Heart left ventricle (tissue), 16 donors: ENCODE results near the gene RPL12. TPM values are rescaled to one million over a fixed set of nuclear protein-coding genes. Genes with fewer than 3 reads are reported as not detected.

Experiments
- ATAC-seq, 4 donors: fragments of 200-7000 bp; cut with Tn5 transposase; one replicate each; pipeline ENCODE4 v1.9.1; 2020 to 2022; ENCODE audit warnings: moderate library complexity in 4 of 4, mild to moderate bottlenecking in 3 of 4, moderate number of reproducible peaks in 1 of 4
- DNase-seq, 5 donors: peaks; one replicate each; pipeline ENCODE4 v3.0.0-alpha.2; 2020
- H3K27ac ChIP-seq, 12 donors: fragments of 200-600 bp; sonication (generic) in 4 of 12; one replicate each; pipeline versions ENCODE4 v1.5.0 to v1.8.0; 2016 to 2022; ENCODE audit warnings: mild to moderate bottlenecking in 2 of 12
- H3K27me3 ChIP-seq, 9 donors: fragments of 200-600 bp; sonication (generic) in 2 of 9; one replicate each; pipeline versions ENCODE4 v1.5.1 to v1.8.0; 2016 to 2022; ENCODE audit warnings: mild to moderate bottlenecking in 3 of 9
- H3K36me3 ChIP-seq, 9 donors: fragments of 200-600 bp; sonication (generic) in 2 of 9; one replicate each; pipeline versions ENCODE4 v1.5.0 to v1.8.0; 2018 to 2022; ENCODE audit warnings: mild to moderate bottlenecking in 2 of 9
- H3K4me1 ChIP-seq, 12 donors: fragments of 200-600 bp; sonication (generic) in 4 of 12; one replicate each; pipeline versions ENCODE4 v1.5.0 to v1.8.0; 2016 to 2022; ENCODE audit warnings: mild to moderate bottlenecking in 3 of 12
- H3K4me3 ChIP-seq, 12 donors: fragments of 200-600 bp; sonication (generic) in 4 of 12; one replicate each; pipeline versions ENCODE4 v1.5.0 to v1.8.0; 2017 to 2022; ENCODE audit warnings: mild to moderate bottlenecking in 9 of 12, moderate library complexity in 4 of 12
- H3K9me3 ChIP-seq, 12 donors: fragments of 200-600 bp; sonication (generic) in 4 of 12; one replicate each; pipeline versions ENCODE4 v1.5.0 to v1.8.0; 2016 to 2022; ENCODE audit warnings: mild to moderate bottlenecking in 1 of 12
- POLR2A ChIP-seq, 2 donors: fragments of 450-650 bp; IDR thresholded peaks; one replicate each; pipeline ENCODE4 v1.6.1; 2017; ENCODE audit warnings: antibody characterized with exemption in 2 of 2, mild to moderate bottlenecking in 2 of 2, moderate library complexity in 2 of 2
- WGBS, 4 donors: extraction: QIAGEN DNeasy Blood & Tissue Kit in 2 of 4; methylation state at CpG; one replicate each; pipeline versions ENCODE4 v1.1.5 to v1.1.7; 2013 to 2018; 5-methylcytosine and 5-hydroxymethylcytosine counted together
- intact Hi-C, 10 donors: fragments of 100-400 bp; cut with DNase I; formaldehyde crosslinking; loops; one replicate each; pipeline versions ENCODE4 v1.11.1 to v1.14.2; 2022
- polyA plus RNA-seq, 2 donors: library from polyadenylated mRNA; stranded (reverse); fragments of 200-250 nt; gene quantifications; one replicate each; pipeline ENCODE4 v1.2.3, GENCODE V29; 2013
- total RNA-seq, 9 donors: library from RNA; depleted of rRNA in 2 of 9; stranded (reverse); fragments of >200 nt in 2 of 9; fragmentation: NEBNext Ultra II Directional in 3 of 9; extraction: Animal tissue kit (Norgen Biotek cat#: 25700) in 3 of 9; gene quantifications; one replicate each; pipeline versions ENCODE4 v1.1.0 to v1.2.4, GENCODE V29; 2016 to 2023
- TF ChIP-seq, protein P1 (sequence below), 12 donors: fragments of 200-600 bp; sonication (generic) in 4 of 12; IDR thresholded peaks; one replicate each; pipeline versions ENCODE4 v1.5.0 to v1.8.0; 2018 to 2022; ENCODE audit warnings: antibody characterized with exemption in 12 of 12, mild to moderate bottlenecking in 5 of 12
- donor health status: ischemic (EF 13 %, LVEDD 7.1; RV severe dilation, severe dysfunction).
- donor health status: healthy with polysubstance abuse.
- donor health status: DM: no; HTN: yes; CAD: no.
- donor health status: DM: no; HTN: no; CAD: no.
- donor health status: ischemic (EF 25% LVEDD 6.9; RV normal size, moderate dysfunction).
- donor health status: ischemic (EF 25% LVEDD 5.7; RV mildly dilated, moderate dysfunction).
- donor health status: healthy.
- donor health status: DM: yes; HTN: yes; CAD: no.
- donor health status: ischemic (EF 35%, LVEDD 5.7; RV mildly dilated, moderate dysfunction).
- donor health status: nonischemic (EF 11% LVEDD 7.7; RV severe dilation, severe dysfunction).
- donor health status: DM: yes; HTN: yes; CAD: no.
- donor health status: PGD.
- donor health status: ischemic (EF 29% LVEDD 5.4; RV normal size, mild dysfunction).
- donor health status: nonischemic (EF 23%, LVEDD 6.1; RV moderate dilation, normal function).

The RPL12 gene
- total and polyA plus RNA-seq, 11 donors, result 408 to 1,523 (median 665) TPM

DNA sequence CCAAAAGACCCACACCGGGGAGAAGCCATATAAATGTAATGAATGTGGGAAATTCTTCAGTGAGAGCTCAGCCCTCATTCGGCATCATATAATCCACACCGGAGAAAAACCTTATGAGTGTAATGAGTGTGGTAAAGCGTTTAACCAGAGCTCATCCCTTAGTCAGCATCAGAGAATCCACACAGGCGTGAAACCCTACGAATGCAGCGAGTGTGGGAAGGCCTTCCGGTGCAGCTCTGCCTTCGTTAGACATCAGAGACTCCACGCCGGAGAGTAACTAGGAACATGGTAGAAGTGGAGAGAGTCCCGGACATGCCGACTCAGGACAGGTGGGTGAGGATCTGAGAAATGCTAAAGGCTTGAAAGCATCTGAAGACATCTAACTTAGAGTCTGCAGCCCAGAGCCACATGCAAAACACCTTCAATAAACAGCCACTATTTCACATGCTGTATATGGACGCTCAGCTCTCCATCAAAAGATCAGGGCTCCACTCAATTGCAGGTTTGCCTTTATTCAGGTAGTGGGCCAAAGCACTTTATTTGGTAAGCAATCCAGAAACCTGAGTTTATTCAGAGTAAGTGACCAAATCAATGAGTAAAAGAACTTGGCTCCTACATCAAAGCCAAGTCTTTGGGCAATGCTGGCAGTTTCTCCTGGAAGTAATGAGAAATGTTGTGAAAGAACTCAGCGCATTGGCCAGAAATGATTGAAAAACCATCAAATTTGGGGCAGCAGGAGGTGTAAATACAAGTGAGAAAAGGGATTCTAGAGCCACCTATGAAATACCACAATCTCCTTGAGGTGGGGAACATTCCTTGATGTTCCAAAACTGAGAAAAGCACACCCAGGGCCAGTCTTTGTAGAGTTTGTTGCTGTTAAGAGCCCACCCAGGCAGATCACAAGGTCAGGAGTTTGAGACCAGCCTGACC, 6.0 kb downstream of the RPL12 start:
- TF ChIP-seq POLR2A (IDR thresholded peaks at IDR 0.05), result no peak
- TF ChIP-seq, protein P1, sequence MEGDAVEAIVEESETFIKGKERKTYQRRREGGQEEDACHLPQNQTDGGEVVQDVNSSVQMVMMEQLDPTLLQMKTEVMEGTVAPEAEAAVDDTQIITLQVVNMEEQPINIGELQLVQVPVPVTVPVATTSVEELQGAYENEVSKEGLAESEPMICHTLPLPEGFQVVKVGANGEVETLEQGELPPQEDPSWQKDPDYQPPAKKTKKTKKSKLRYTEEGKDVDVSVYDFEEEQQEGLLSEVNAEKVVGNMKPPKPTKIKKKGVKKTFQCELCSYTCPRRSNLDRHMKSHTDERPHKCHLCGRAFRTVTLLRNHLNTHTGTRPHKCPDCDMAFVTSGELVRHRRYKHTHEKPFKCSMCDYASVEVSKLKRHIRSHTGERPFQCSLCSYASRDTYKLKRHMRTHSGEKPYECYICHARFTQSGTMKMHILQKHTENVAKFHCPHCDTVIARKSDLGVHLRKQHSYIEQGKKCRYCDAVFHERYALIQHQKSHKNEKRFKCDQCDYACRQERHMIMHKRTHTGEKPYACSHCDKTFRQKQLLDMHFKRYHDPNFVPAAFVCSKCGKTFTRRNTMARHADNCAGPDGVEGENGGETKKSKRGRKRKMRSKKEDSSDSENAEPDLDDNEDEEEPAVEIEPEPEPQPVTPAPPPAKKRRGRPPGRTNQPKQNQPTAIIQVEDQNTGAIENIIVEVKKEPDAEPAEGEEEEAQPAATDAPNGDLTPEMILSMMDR (IDR thresholded peaks at IDR 0.05), result no peak
- Histone ChIP-seq H3K4me1 (peaks cover 0 to 20% (median 15%) of the 10 kb centered on the region in 12 donors), H3K27ac (no peak overlapping the region), H3K36me3 (peaks cover 0 to 98% (median 92%) of the 10 kb centered on the region in 9 donors), H3K27me3 (no peaks in the 10 kb centered on the region), H3K9me3 (peaks cover 0 to 8% (median 0%) of the 10 kb centered on the region in 12 donors), H3K4me3 (no peak overlapping the region)
- 95 to 96% (median 96%) methylated on average over 12 to 15 of the region's 15 CpGs for WGBS, 4 donors
- ATAC-seq, result no peak
- no peak for DNase-seq
- intact Hi-C loops, result no loop called here

DNA sequence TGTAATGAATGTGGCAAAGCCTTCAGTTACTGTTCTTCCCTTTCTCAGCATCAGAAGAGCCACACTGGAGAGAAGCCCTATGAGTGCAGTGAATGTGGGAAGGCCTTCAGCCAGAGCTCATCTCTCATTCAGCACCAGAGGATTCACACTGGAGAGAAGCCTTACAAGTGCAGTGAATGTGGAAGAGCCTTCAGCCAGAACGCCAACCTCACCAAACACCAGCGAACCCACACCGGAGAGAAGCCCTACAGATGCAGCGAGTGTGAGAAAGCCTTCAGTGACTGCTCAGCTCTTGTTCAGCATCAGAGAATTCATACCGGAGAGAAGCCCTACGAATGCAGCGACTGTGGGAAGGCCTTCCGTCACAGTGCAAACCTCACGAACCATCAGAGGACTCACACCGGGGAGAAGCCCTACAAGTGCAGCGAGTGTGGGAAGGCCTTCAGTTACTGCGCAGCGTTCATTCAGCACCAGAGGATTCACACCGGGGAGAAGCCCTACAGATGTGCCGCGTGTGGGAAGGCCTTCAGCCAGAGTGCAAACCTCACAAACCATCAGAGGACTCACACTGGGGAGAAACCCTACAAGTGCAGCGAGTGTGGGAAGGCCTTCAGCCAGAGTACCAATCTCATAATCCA, 6.8 kb downstream of the RPL12 start:
- DNase-seq (no peak), ATAC-seq (no peak)
- intact Hi-C loops, result no loop called here
- WGBS, 4 donors, result 87 to 99% (median 92%) methylated on average over 17 of the region's 17 CpGs
- Histone ChIP-seq H3K9me3 (peaks cover 0 to 8% (median 0%) of the 10 kb centered on the region in 12 donors), H3K4me3 (no peak overlapping the region), H3K4me1 (peaks cover 0 to 12% (median 7%) of the 10 kb centered on the region in 12 donors), H3K36me3 (peaks cover 0 to 99% (median 98%) of the 10 kb centered on the region in 9 donors), H3K27me3 (no peaks in the 10 kb centered on the region), H3K27ac (peak overlapping the region in 1 of 12 donors; percentile 40)
- TF ChIP-seq POLR2A (IDR thresholded peaks at IDR 0.05), result no peak
- TF ChIP-seq, protein P1 (IDR thresholded peaks at IDR 0.05), result no peak

DNA sequence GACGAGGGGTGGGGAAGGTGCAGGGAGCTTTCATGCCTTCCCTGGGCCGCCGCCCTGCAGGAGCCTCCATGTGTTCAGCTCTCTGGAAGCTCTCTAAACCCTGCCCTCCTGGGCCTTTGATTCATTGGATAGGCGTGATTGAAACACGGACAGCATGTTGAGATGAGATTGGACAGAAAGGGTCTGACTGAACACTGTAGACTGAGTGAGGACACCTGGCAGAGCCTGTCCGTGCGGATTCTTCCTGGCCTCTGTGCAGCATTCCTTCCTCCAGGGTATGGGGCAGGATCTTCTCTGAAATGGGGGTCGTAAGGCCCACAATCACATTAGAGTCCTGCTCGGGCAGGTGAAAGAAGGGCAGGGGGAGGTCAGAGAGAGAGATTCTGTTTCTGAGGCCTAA, 12.8 kb downstream of the RPL12 start:
- no peak for ATAC-seq
- Histone ChIP-seq H3K36me3 (peaks cover 16 to 100% (median 98%) of the 10 kb centered on the region in 9 donors), H3K27me3 (no peaks in the 10 kb centered on the region), H3K9me3 (no peaks in the 10 kb centered on the region), H3K27ac (no peak overlapping the region), H3K4me3 (no peak overlapping the region), H3K4me1 (no peaks in the 10 kb centered on the region)
- intact Hi-C loops, result no loop called here
- DNase-seq, result no peak
- WGBS, 4 donors, result 93 to 95% (median 95%) methylated on average over 9 of the region's 9 CpGs
- TF ChIP-seq POLR2A (IDR thresholded peaks at IDR 0.05), result no peak
- TF ChIP-seq, protein P1 (IDR thresholded peaks at IDR 0.05), result no peak
